HepG2 (cell line): ENCODE results near the gene CFL1. TPM values are rescaled to one million over a fixed set of nuclear protein-coding genes. Genes with fewer than 3 reads are reported as not detected.

ENCODE experiments used
- ARID5B ChIP-seq: IDR thresholded peaks from 2 replicates; pipeline ENCODE4 v1.4.0; 2020; ENCODE audit warnings: mild to moderate bottlenecking, missing genetic modification reagents
- DMAP1 ChIP-seq: IDR thresholded peaks from 2 replicates; pipeline ENCODE4 v1.6.1; 2016
- HNRNPUL1 ChIP-seq: fragments of 200-400 bp; formaldehyde crosslinking; IDR thresholded peaks from 2 replicates; pipeline ENCODE4 v1.6.1; 2017; ENCODE audit warnings: low read depth, mild to moderate bottlenecking, low read length, moderate library complexity
- HOXA3 ChIP-seq: sonication (generic); formaldehyde crosslinking; IDR thresholded peaks from 2 replicates; pipeline ENCODE4 v1.5.0; 2020; ENCODE audit warnings: missing genetic modification reagents
- KLF12 ChIP-seq: sonication (generic); formaldehyde crosslinking; IDR thresholded peaks from 2 replicates; pipeline ENCODE4 v1.4.0; 2020; ENCODE audit warnings: missing genetic modification reagents, borderline replicate concordance
- NFE2 ChIP-seq: sonication (generic); formaldehyde crosslinking; IDR thresholded peaks from 2 replicates; pipeline ENCODE4 v1.4.0; 2020; ENCODE audit warnings: missing genetic modification reagents
- PAXIP1 ChIP-seq: sonication (generic); formaldehyde crosslinking; conservative IDR thresholded peaks from 2 replicates; pipeline ENCODE4 v1.4.0; 2020; ENCODE audit warnings: mild to moderate bottlenecking, missing genetic modification reagents, moderate library complexity
- RARA ChIP-seq: IDR thresholded peaks from 2 replicates; pipeline ENCODE4 v1.6.1; 2016; ENCODE audit warnings: missing genetic modification reagents, missing compliant biosample characterization
- RXRA ChIP-seq: sonication (generic); formaldehyde crosslinking; IDR thresholded peaks from 2 replicates; pipeline ENCODE4 v1.5.1; 2020; ENCODE audit warnings: missing genetic modification reagents
- SP140L ChIP-seq: sonication (generic); formaldehyde crosslinking; IDR thresholded peaks from 2 replicates; pipeline ENCODE4 v1.4.0; 2020; ENCODE audit warnings: missing genetic modification reagents, borderline replicate concordance
- YEATS4 ChIP-seq: sonication (generic); formaldehyde crosslinking; IDR thresholded peaks from 2 replicates; pipeline ENCODE4 v1.4.0; 2020; ENCODE audit warnings: missing genetic modification reagents, borderline replicate concordance
- YY1 ChIP-seq: IDR thresholded peaks from 2 replicates; pipeline ENCODE4 v1.6.1; 2011; ENCODE audit warnings: low read length, low read depth, moderate library complexity, mild to moderate bottlenecking; ENCODE audit not compliant: insufficient read depth, insufficient replicate concordance
- ZC3H4 ChIP-seq: sonication (generic); formaldehyde crosslinking; IDR thresholded peaks from 2 replicates; pipeline ENCODE4 v1.4.0; 2020; ENCODE audit warnings: missing genetic modification reagents, borderline replicate concordance
- ZNF33B ChIP-seq: sonication (generic); formaldehyde crosslinking; IDR thresholded peaks from 2 replicates; pipeline ENCODE4 v1.5.1; 2020; ENCODE audit warnings: mild to moderate bottlenecking, missing genetic modification reagents
- ZNF883 ChIP-seq: sonication (generic); formaldehyde crosslinking; IDR thresholded peaks from 2 replicates; pipeline ENCODE4 v1.5.1; 2020; ENCODE audit warnings: mild to moderate bottlenecking, missing genetic modification reagents; ENCODE audit errors: not compliant biosample characterization
- ZSCAN9 ChIP-seq: IDR thresholded peaks from 2 replicates; pipeline ENCODE4 v1.6.1; 2016; ENCODE audit warnings: borderline replicate concordance
- polyA plus RNA-seq, 8 experiments: library from polyadenylated mRNA; depleted of rRNA in 3 of 8; stranded (reverse) in 7 of 8; unstranded in 1 of 8; fragments of >200 nt; fragmentation: Illumina TruSeq in 4 of 8; extraction: Trizol in 4 of 8; gene quantifications; 2 replicates each; pipeline versions ENCODE4 v1.2.1 to v1.2.3, GENCODE V29; 2011 to 2016; ENCODE audit warnings: low read depth in 4 of 8, missing spikeins in 1 of 8, mixed read lengths in 1 of 8; ENCODE audit not compliant: insufficient read depth in 1 of 8
- total RNA-seq, 5 experiments: library from RNA; depleted of rRNA; stranded (reverse); fragments of >200 nt; fragmentation: Illumina TruSeq; extraction: Trizol; gene quantifications; 2 replicates each; pipeline ENCODE4 v1.2.3, GENCODE V29; 2016; ENCODE audit warnings: low read depth in 1 of 5
- TF ChIP-seq, protein P1 (sequence below): sonication (generic); formaldehyde crosslinking; IDR thresholded peaks from 2 replicates; pipeline ENCODE4 v1.4.0; 2020; ENCODE audit warnings: missing genetic modification reagents, borderline replicate concordance

CFL1 gene
- total and polyA plus RNA-seq, 2 of the 13 experiments (the other 11 are each of a cell fraction or from before 2014, with no cell fraction given), result 379 to 383 TPM

- TF ChIP-seq ZNF883, result no peak
- peak; percentile 39; the same call in 1 of the 2 replicates for TF ChIP-seq RXRA (CRISPR knock-in tag)
- TF ChIP-seq ZC3H4 (CRISPR knock-in tag), result no peak
- TF ChIP-seq ZSCAN9 (CRISPR knock-in tag), result no peak
- peak; percentile 49; the same call in 1 of the 2 replicates for TF ChIP-seq HOXA3 (CRISPR knock-in tag)
- TF ChIP-seq HNRNPUL1, result no peak
- peak; percentile 40; the same call in 1 of the 2 replicates for TF ChIP-seq DMAP1
- TF ChIP-seq KLF12 (CRISPR knock-in tag), result 0 out of 2 replicates have a peak, but pooled peaks have one; percentile 25
- peak; percentile 49 for TF ChIP-seq RARA
- no peak for TF ChIP-seq SP140L (CRISPR knock-in tag)
- TF ChIP-seq, protein P1, sequence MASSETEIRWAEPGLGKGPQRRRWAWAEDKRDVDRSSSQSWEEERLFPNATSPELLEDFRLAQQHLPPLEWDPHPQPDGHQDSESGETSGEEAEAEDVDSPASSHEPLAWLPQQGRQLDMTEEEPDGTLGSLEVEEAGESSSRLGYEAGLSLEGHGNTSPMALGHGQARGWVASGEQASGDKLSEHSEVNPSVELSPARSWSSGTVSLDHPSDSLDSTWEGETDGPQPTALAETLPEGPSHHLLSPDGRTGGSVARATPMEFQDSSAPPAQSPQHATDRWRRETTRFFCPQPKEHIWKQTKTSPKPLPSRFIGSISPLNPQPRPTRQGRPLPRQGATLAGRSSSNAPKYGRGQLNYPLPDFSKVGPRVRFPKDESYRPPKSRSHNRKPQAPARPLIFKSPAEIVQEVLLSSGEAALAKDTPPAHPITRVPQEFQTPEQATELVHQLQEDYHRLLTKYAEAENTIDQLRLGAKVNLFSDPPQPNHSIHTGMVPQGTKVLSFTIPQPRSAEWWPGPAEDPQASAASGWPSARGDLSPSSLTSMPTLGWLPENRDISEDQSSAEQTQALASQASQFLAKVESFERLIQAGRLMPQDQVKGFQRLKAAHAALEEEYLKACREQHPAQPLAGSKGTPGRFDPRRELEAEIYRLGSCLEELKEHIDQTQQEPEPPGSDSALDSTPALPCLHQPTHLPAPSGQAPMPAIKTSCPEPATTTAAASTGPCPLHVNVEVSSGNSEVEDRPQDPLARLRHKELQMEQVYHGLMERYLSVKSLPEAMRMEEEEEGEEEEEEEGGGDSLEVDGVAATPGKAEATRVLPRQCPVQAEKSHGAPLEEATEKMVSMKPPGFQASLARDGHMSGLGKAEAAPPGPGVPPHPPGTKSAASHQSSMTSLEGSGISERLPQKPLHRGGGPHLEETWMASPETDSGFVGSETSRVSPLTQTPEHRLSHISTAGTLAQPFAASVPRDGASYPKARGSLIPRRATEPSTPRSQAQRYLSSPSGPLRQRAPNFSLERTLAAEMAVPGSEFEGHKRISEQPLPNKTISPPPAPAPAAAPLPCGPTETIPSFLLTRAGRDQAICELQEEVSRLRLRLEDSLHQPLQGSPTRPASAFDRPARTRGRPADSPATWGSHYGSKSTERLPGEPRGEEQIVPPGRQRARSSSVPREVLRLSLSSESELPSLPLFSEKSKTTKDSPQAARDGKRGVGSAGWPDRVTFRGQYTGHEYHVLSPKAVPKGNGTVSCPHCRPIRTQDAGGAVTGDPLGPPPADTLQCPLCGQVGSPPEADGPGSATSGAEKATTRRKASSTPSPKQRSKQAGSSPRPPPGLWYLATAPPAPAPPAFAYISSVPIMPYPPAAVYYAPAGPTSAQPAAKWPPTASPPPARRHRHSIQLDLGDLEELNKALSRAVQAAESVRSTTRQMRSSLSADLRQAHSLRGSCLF (CRISPR knock-in tag), result no peak
- TF ChIP-seq ARID5B, result peak; percentile 64; the same call in 1 of the 2 replicates
- TF ChIP-seq NFE2, result no peak
- TF ChIP-seq YEATS4, result peak; percentile 54; the same call in 1 of the 2 replicates
- peak; percentile 64 for TF ChIP-seq PAXIP1
- TF ChIP-seq YY1, result no peak
- no peak for TF ChIP-seq ZNF33B (CRISPR knock-in tag)
Measured at GRCh38 chr11:65821107-65821506, 36.9 kb downstream of the CFL1 start (continued).
